Measurements from ENCODE around the gene C11orf42.

DNA sequence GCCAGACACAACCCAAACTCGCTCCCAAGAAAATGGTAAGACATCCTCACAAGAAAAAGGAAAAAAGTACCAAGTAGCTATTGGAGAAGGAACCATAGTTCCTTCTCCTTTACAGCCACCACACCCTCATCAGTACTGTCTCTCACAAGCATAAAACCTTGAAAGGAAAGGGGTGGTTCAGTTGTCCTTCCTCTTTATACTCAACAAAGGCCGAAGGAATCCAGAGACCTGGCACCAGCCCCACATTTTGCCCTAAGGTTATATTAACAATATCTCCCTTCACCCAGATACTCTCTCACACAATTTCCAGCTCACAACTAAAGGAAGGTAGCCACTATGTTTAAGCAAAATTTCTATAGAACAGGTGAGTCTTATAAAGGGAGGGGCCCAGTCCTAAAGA is 20.5 kb downstream of the C11orf42 start:
- TF ChIP-seq, protein P1, sequence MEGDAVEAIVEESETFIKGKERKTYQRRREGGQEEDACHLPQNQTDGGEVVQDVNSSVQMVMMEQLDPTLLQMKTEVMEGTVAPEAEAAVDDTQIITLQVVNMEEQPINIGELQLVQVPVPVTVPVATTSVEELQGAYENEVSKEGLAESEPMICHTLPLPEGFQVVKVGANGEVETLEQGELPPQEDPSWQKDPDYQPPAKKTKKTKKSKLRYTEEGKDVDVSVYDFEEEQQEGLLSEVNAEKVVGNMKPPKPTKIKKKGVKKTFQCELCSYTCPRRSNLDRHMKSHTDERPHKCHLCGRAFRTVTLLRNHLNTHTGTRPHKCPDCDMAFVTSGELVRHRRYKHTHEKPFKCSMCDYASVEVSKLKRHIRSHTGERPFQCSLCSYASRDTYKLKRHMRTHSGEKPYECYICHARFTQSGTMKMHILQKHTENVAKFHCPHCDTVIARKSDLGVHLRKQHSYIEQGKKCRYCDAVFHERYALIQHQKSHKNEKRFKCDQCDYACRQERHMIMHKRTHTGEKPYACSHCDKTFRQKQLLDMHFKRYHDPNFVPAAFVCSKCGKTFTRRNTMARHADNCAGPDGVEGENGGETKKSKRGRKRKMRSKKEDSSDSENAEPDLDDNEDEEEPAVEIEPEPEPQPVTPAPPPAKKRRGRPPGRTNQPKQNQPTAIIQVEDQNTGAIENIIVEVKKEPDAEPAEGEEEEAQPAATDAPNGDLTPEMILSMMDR (IDR thresholded peaks at IDR 0.05), result no peak
- TF ChIP-seq POLR2A (IDR thresholded peaks at IDR 0.05) (no peak), EP300 (IDR thresholded peaks at IDR 0.05) (no peak)

All from tibial nerve (tissue), 4 donors.